Endothelial cell of umbilical vein (primary cell): Measurements from ENCODE around the gene CCDC126.

ENCODE experiments used
- CTCF ChIP-seq, 2 donors: IDR thresholded peaks; 1 replicate in 1 of 2; 2 replicates in 1 of 2; pipeline ENCODE4 v1.5.1; 2011; ENCODE audit warnings: low read length in 2 of 2, mild to moderate bottlenecking in 2 of 2, moderate library complexity in 2 of 2, control low read depth in 1 of 2, inconsistent platforms in 1 of 2, low read depth in 1 of 2; ENCODE audit not compliant: insufficient read depth in 1 of 2; ENCODE audit errors: extremely low read depth in 1 of 2
- EZH2 ChIP-seq: IDR thresholded peaks from 2 replicates; pipeline ENCODE4 v1.6.1; 2012; ENCODE audit warnings: borderline replicate concordance, low read depth, mild to moderate bottlenecking, moderate library complexity, low read length, inconsistent platforms; ENCODE audit not compliant: severe bottlenecking
- FOS ChIP-seq: IDR thresholded peaks from 2 replicates; pipeline ENCODE4 v1.6.1; 2011; ENCODE audit warnings: mild to moderate bottlenecking, low read length, moderate library complexity, borderline replicate concordance; ENCODE audit not compliant: insufficient read depth
- GATA2 ChIP-seq: IDR thresholded peaks from 2 replicates; pipeline ENCODE4 v1.7.0; 2011; ENCODE audit warnings: low read depth, mild to moderate bottlenecking, moderate library complexity, mixed read lengths, low read length; ENCODE audit not compliant: insufficient read length, insufficient read depth
- JUN ChIP-seq: IDR thresholded peaks from 2 replicates; pipeline ENCODE4 v1.6.1; 2011; ENCODE audit warnings: borderline replicate concordance, low read depth; ENCODE audit not compliant: insufficient read length, insufficient read depth
- MAX ChIP-seq: IDR thresholded peaks from 2 replicates; pipeline ENCODE4 v1.6.1; 2011; ENCODE audit not compliant: insufficient read depth, insufficient read length
- MYC ChIP-seq: IDR thresholded peaks from one replicate; pipeline ENCODE4 v1.6.1; 2011; ENCODE audit warnings: mild to moderate bottlenecking, low read depth, low read length
- POLR2A ChIP-seq: IDR thresholded peaks from 2 replicates; pipeline ENCODE4 v1.6.1; 2012; ENCODE audit warnings: low read depth, mild to moderate bottlenecking, control low read depth, low read length
- POLR2AphosphoS5 ChIP-seq: IDR thresholded peaks from 2 replicates; pipeline ENCODE4 v1.6.1; 2012; ENCODE audit warnings: low read depth, mild to moderate bottlenecking, control low read depth, low read length, moderate library complexity; ENCODE audit not compliant: insufficient read depth

- TF ChIP-seq POLR2A = no peak
- no peak for TF ChIP-seq CTCF (IDR thresholded peaks at IDR 0.05; ENCODE audit: extremely low read depth in 1 of 2, insufficient read depth in 1 of 2, low read depth in 1 of 2, low read length in 2 of 2)
- no peak for TF ChIP-seq POLR2AphosphoS5
- TF ChIP-seq EZH2 = no peak
- no peak for TF ChIP-seq JUN
- TF ChIP-seq MAX = no peak
- TF ChIP-seq FOS = no peak
- no peak for TF ChIP-seq MYC
- no peak for TF ChIP-seq GATA2
Measured at GRCh38 chr7:23664122-23664521, 66.9 kb downstream of the CCDC126 start.
